Neutrophil (primary cell): ENCODE results near the gene BGN.

Experiments
- H3K27ac ChIP-seq: fragments of 200-600 bp; sonication (generic); 2 replicates; pipeline ENCODE4 v1.5.1; 2016; ENCODE audit warnings: mild to moderate bottlenecking, moderate library complexity
- H3K27me3 ChIP-seq: fragments of 200-600 bp; sonication (generic); 2 replicates; pipeline ENCODE4 v1.6.0; 2016; ENCODE audit warnings: mild to moderate bottlenecking
- H3K36me3 ChIP-seq: fragments of 200-600 bp; sonication (generic); 2 replicates; pipeline ENCODE4 v1.5.1; 2017
- H3K4me1 ChIP-seq, 2 experiments: fragments of 200-600 bp in 1 of 2; sonication (generic) in 1 of 2; 1 replicate in 1 of 2; 2 replicates in 1 of 2; pipeline versions ENCODE4 v1.5.1 to v1.6.1; 2013 to 2016; ENCODE audit warnings: low read depth in 1 of 2, low read length in 1 of 2, mild to moderate bottlenecking in 1 of 2, moderate library complexity in 1 of 2; ENCODE audit not compliant: control insufficient read depth in 1 of 2, insufficient read depth in 1 of 2
- H3K4me3 ChIP-seq, 2 experiments: fragments of 200-600 bp in 1 of 2; sonication (generic) in 1 of 2; 1 replicate in 1 of 2; 2 replicates in 1 of 2; pipeline ENCODE4 v1.5.1; 2013 to 2016; ENCODE audit warnings: low read depth in 1 of 2, low read length in 1 of 2, mild to moderate bottlenecking in 1 of 2, moderate library complexity in 1 of 2
- H3K9me3 ChIP-seq: fragments of 200-600 bp; sonication (generic); 2 replicates; pipeline ENCODE4 v1.5.1; 2016
- TF ChIP-seq, protein P1 (sequence below): fragments of 200-600 bp; sonication (generic); IDR thresholded peaks from 2 replicates; pipeline ENCODE4 v1.5.1; 2016; ENCODE audit warnings: antibody characterized with exemption

BGN gene

DNA sequence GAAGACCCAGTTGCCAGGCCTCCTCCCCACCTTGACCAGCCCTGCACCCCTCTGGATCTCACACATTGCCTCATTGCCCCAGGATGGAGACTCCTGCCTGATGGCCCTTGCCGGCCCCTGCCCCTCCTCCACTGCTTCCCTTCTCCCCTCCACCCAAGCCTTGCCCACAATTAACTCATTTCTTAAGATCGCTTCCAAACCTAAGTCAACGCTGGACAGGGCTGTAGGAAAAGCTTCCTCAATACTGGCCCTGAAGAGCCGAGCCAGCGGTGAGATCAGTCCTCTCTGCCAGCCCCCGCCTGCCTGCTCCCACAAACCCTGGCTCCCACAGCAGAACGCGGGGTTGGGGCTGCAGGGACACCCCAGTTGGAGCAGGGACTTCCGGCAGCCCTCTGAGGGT lies 16.9 kb upstream of the BGN start:
- H3K27me3 ChIP-seq: peaks cover 38% of the 10 kb centered on the region
- H3K4me3 ChIP-seq: no peak overlapping the region
- TF ChIP-seq, protein P1, sequence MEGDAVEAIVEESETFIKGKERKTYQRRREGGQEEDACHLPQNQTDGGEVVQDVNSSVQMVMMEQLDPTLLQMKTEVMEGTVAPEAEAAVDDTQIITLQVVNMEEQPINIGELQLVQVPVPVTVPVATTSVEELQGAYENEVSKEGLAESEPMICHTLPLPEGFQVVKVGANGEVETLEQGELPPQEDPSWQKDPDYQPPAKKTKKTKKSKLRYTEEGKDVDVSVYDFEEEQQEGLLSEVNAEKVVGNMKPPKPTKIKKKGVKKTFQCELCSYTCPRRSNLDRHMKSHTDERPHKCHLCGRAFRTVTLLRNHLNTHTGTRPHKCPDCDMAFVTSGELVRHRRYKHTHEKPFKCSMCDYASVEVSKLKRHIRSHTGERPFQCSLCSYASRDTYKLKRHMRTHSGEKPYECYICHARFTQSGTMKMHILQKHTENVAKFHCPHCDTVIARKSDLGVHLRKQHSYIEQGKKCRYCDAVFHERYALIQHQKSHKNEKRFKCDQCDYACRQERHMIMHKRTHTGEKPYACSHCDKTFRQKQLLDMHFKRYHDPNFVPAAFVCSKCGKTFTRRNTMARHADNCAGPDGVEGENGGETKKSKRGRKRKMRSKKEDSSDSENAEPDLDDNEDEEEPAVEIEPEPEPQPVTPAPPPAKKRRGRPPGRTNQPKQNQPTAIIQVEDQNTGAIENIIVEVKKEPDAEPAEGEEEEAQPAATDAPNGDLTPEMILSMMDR: no peak
- no peak overlapping the region for H3K27ac ChIP-seq
- no peaks in the 10 kb centered on the region for H3K36me3 ChIP-seq
- H3K9me3 ChIP-seq: no peaks in the 10 kb centered on the region
- H3K4me1 ChIP-seq: no peaks in the 10 kb centered on the region

DNA sequence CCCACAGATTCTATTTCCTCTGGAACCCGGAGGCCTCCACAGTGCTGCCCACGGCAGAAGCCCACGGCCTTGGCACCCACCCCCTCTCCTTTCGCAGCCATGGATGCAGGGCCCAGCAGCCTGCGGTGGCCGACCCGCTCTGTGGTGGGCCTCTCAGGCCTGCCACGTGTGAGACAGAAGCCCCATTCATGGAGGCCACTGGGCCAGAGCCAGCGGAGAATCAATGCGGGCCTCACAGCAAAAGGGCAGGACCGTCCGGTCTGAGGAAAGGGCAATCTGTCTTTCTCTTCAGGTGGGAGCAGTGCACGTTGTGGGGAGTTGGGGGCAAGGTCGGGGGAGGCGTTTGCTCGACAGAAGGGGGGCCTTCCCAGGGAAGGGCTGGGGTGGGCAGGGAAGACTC lies 16.0 kb upstream of the BGN start:
- H3K27ac ChIP-seq: no peak overlapping the region
- no peaks in the 10 kb centered on the region for H3K9me3 ChIP-seq
- no peak overlapping the region for H3K4me3 ChIP-seq
- peaks cover 34% of the 10 kb centered on the region for H3K27me3 ChIP-seq
- TF ChIP-seq, protein P1: no peak
- H3K36me3 ChIP-seq: no peaks in the 10 kb centered on the region
- no peaks in the 10 kb centered on the region for H3K4me1 ChIP-seq

DNA sequence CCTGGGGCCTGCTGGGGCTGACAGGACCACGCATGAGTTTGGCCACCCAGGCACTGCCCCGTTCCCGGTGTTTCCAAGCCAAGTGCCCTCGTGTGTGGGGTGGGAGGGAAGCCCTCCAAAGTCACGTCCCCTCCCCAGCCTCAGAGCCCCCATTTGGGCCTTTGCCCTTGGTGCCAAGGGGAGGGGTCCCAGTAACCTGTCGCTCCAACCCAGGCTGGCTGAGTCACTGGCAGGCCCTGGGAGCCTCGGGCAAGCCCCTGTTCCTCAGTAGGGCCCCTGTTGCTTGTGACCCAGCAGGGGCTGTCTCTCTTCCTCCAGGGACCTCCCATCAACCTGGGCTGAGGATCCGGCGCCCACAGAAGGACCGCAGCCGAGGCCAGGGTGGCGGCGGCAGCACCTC lies 13.7 kb upstream of the BGN start:
- TF ChIP-seq, protein P1: no peak
- H3K4me3 ChIP-seq: no peak overlapping the region
- peaks cover 11% of the 10 kb centered on the region for H3K27me3 ChIP-seq
- H3K36me3 ChIP-seq: no peaks in the 10 kb centered on the region
- H3K27ac ChIP-seq: no peak overlapping the region
- no peaks in the 10 kb centered on the region for H3K4me1 ChIP-seq
- no peaks in the 10 kb centered on the region for H3K9me3 ChIP-seq

DNA sequence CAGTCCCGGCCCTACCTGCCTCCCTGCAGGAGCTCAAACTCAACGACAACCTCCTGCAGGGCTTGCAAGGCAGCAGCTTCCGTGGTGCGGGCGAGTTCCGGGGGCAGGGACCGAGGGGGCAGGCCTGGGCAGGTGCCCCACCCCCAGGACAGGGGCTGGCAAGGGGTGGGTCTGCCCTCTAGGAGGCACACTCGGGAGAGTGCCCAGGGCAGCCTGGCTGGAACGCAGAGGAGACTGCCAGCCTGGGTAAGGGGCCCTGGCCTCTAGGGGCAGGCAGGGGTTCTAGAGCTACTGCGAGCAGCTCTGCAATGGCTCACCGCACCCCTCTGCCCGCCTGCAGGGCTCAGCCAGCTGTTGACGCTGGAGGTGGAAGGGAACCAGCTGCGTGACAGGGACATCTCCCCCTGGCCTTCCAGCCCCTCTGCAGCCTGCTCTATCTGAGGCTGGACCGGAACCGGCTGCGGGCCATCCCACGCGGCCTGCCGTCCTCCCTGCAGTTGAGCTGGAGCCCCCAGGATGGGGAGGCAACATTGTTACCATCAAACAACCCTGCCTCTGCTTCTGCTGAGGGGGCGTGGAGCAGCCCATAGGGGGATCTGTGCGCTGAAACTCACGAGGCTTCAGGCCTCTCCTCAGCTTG lies 12.3 kb upstream of the BGN start:
- Histone ChIP-seq H3K9me3 (no peaks in the 10 kb centered on the region), H3K27ac (no peak overlapping the region), H3K4me3 (no peak overlapping the region), H3K4me1 (no peaks in the 10 kb centered on the region), H3K27me3 (no peaks in the 10 kb centered on the region), H3K36me3 (no peaks in the 10 kb centered on the region)
- TF ChIP-seq, protein P1: no peak

DNA sequence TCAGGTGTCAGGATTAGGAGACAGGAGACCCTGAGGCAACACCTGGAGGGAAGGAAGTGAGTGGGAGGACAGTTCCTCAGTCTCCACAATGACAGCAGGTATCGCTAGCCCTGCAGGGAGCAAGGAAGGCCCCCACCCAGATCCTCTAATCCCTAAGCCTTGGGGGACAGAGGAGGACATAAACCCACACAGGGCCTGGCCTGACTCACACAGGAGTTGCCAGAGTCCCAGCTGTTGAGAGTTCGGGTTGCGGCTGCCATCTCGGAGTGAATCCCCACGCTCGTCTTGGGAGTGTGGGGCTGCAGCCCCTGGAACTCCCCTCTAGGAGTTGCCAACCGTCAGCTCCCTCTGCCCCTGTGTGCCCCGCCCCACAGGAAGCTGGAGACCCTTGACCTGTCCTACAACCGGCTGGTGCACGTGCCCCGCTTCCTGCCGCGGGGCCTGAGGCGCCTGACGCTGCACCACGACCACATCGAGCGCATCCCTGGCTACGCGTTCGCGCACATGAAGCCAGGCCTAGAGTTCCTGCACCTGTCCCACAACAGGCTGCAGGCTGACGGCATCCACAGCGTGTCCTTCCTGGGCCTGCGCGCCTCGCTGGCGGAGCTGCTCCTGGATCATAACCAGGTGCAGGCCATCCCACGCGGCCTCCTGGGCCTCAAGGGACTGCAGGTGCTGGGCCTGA lies 9.2 kb upstream of the BGN start:
- no peak overlapping the region for H3K4me3 ChIP-seq
- no peak overlapping the region for H3K27ac ChIP-seq
- TF ChIP-seq, protein P1: no peak
- no peaks in the 10 kb centered on the region for H3K4me1 ChIP-seq
- H3K27me3 ChIP-seq: no peaks in the 10 kb centered on the region
- no peaks in the 10 kb centered on the region for H3K9me3 ChIP-seq
- H3K36me3 ChIP-seq: no peaks in the 10 kb centered on the region
